HL-60/S4 (cell line): ENCODE measurements around the gene MRPL52.

Experiments
- in situ Hi-C: fragments of 300-500 bp; cut with MboI; formaldehyde crosslinking; loops from 2 replicates; pipeline ENCODE4 v1.14.3; 2022; ENCODE audit warnings: low sequenced_read_pairs

MRPL52 gene

DNA sequence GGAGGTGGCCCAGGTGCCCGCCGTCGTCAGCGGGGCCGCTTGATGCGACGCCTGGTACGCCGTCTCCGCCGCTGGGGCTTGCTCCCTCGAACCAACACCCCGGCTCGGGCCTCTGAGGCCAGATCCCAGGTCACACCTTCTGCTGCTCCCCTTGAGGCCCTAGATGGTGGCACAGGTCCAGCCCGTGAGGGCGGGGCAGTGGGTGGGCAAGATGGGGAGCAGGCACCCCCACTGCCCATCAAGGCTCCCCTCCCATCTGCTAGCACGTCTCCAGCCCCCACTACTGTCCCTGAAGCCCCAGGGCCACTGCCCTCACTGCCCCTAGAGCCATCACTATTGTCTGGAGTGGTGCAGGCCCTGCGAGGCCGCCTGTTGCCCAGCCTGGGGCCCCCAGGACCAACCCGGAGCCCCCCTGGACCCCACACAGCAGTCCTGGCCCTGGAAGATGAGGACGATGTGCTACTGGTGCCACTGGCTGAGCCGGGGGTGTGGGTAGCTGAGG is 47.4 kb downstream of the MRPL52 start:
- in situ Hi-C loops = no loop called here

DNA sequence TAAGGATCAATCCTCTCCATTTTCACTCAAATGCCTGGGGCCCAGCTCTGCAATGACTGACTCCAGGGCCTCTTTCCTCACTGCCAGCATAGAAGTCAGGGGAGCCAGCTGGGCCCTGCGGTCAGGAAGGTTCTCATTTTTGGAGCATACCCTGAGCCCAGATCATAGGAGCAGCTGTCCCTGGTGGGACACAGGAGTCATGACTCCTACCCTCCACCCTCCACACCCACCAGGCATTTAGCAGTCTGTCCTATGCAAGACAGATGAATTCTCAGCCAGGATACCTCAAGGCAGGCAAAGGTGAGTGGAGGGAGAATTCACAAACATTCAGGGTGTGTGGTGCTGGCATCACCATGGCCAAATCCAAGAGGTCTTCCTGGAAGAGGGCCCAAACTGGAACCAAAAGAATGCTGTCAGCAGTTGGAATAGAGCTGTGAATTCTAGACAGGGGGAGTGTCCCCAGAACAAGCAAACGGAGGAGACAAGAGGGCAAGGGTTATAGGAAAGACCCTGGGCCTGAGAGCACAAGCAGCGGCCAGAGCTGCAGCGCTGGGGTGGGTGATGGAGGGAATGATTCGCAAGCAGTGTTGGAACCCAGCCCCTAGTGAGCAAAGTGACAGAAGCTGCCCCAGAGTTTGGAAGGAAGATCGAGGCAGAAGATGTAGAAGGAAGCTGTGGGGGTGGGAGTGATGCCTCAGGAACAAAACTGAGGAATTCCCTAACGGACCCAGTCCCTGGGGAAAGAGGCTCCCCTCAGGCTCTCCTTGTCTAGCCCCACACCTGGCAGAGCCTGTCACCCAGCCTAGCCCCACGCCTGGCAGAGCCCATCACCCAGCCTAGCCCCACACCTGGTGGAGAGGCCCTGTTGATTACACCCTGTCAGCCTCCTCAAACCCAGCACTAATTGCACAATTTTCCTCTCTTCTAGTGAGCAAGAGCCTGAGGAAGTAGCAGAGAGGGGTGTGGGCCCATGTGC is 48.9 kb downstream of the MRPL52 start:
- in situ Hi-C loops = no loop called here

DNA sequence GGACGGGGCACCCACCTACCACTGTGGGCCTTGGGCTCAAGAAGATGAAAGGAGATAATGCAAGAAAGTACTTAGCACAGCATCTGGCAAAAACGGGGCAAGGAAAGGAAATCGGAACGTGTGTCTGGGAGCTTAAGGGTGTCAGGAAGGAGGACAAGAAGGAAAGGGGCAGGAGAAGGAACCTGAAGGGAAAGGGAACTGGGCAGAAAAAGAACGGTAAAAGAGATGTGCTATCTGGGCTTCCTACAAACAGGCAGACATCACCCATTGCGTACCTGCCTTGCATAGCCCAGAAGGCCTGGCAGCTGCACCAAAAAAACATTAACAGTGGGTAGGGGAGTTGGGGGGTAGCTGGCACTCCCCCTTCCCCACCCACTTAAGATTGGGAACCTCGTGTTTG is 52.4 kb downstream of the MRPL52 start:
- in situ Hi-C loops = no loop called here

DNA sequence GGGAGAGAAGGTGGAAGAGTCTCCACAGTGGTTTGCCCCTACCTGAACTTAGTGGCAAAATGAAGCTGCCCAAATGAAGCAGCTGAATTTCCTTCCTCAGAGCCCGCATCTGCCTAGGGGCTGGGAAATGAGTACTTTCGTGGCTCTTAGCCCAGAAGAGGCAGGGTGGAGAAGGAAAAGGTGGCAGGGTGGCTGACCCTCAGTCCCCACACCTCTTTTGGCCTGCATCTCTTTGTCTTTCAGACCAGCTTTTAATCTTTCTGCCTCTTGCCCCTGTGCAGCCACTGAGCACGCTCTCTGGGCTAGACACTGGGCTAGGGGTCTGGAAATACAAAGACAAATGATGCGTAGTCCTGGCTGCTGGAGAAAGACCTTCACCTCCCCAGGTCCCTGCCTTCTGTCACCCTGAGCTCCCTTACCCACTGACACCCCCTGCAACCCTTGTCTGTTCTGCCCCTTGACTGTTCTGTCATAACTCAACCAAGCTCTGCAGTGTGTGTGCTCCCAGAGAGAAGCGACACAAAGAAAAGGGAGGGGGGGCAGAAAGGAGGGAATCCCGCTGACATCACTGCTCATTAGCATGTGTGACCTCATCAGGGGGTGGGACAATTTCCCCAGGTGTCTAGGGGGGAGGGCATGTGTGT is 53.0 kb downstream of the MRPL52 start:
- in situ Hi-C loops = no loop called here

DNA sequence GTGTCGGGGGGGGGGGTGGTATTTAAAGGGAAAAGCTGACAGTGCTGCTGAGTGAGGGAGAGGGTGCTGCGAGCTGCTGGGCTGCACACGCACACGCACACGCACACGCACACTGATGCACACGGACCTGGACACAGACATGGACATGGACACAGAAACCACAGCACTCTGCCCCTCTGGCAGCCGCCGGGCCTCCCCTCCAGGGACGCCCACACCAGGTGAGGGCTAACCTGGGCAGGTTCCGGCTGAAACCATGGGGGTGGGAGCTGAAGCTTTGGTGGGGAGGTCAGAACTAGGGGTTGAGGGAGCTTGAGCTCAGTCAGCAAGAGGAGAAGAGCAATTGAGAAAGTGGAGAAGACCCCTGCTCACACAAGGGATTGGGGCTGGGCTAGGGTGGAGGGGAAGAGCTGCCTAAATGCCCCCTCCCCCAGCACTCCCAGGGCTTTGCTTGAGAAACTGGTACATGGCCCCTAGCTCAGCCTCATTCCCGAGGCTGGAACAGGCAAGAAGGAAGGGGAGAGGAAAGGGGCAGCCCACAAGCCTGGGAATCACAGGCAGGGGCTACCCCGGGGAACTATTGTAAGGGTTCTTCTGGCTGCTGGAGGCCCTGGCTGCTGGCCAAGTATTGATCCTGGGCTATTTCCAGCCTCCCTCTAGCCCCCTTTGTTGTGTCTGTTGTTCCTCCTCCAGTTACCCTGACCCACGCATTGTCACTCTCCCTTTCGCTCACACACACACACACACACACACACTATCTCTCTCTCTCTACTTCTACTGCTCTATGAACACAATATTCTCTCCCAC is 53.7 kb downstream of the MRPL52 start, which contains the start of gene REM2:
REM2 (plus strand) TSS at position 50 of the 804 bp plus-strand sequence; CDS start at position 116, 66 bp downstream.
- in situ Hi-C loops = no loop called here

DNA sequence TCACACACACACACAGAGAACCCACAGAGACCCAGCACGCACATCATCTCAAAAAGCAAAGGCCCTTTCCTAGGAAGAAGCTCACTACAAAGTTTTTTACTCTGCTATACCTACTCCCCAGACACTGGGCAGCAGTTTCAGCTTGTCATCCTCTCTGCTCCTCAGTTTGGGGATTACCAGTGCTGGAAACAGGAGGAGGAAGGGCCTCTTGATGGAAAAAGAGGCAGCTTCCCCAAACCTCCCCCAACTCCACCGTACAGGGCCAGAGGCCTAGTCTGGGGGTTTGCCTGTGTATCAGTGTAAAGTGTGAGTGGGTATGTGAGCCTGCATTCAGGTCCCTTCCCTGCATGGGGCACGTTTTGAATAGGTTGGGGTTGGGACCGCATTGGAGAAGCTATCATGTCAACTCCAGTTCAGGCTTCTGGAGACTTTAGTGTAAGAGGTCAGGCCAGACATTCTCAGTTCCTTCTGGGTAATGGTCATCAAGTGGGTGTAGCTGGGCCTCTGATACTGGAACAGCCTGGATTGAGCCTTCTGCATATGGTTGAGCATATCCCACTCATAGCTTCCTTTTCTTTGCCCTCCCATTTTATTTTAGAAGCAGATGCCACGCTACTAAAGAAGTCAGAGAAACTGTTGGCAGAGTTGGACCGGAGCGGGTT is 54.5 kb downstream of the MRPL52 start:
- in situ Hi-C loops = no loop called here
